ENCODE measurements around the gene SMG1. TPM values are rescaled to one million over a fixed set of nuclear protein-coding genes. Genes with fewer than 3 reads are reported as not detected.

Gene SMG1
- total RNA-seq, 1 donor from 2014 or later: 67.1 TPM

GRCh38 chr16:18789850-18790706, 136.1 kb downstream of the SMG1 start, which contains the start of gene RPS15A:
Gene RPS15A, minus strand, starts transcription at chr16:18790334. Its CDS starts 1,221 bp downstream, at chr16:18789113.
- H3K27me3 ChIP-seq (ENCODE audit: control insufficient read depth, insufficient read depth, low read length): no peaks in the 10 kb centered on the region
- no peak for FAIRE-seq
- peak within 1 kb of the TSS; percentile 84 for H3K4me3 ChIP-seq (ENCODE audit: low read depth, low read length)
- H3K36me3 ChIP-seq (ENCODE audit: control insufficient read depth, insufficient read depth, low read length): peaks cover 23% of the 10 kb centered on the region
- no peak for TF ChIP-seq CTCF (IDR thresholded peaks at IDR 0.05; ENCODE audit: insufficient read depth, low read length, severe bottlenecking)
- peak; percentile 93 for DNase-seq (ENCODE audit: low read depth)

- peak overlapping the region; percentile 84 for H3K4me3 ChIP-seq (ENCODE audit: low read depth, low read length)
- no peaks in the 10 kb centered on the region for H3K27me3 ChIP-seq (ENCODE audit: control insufficient read depth, insufficient read depth, low read length)
- peaks cover 22% of the 10 kb centered on the region for H3K36me3 ChIP-seq (ENCODE audit: control insufficient read depth, insufficient read depth, low read length)
- DNase-seq (ENCODE audit: low read depth) (no peak), FAIRE-seq (no peak)
- no peak for TF ChIP-seq CTCF (IDR thresholded peaks at IDR 0.05; ENCODE audit: insufficient read depth, low read length, severe bottlenecking)
Measured at GRCh38 chr16:18789515-18789849, 136.7 kb downstream of the SMG1 start.

GRCh38 chr16:18788828-18789514, 137.2 kb downstream of the SMG1 start:
- peak; percentile 10 for DNase-seq (ENCODE audit: low read depth)
- no peak for FAIRE-seq
- H3K27me3 ChIP-seq (ENCODE audit: control insufficient read depth, insufficient read depth, low read length): no peaks in the 10 kb centered on the region
- H3K4me3 ChIP-seq (ENCODE audit: low read depth, low read length): peak overlapping the region; percentile 84
- peaks cover 21% of the 10 kb centered on the region for H3K36me3 ChIP-seq (ENCODE audit: control insufficient read depth, insufficient read depth, low read length)
- no peak for TF ChIP-seq CTCF (IDR thresholded peaks at IDR 0.05; ENCODE audit: insufficient read depth, low read length, severe bottlenecking)

- no peak for TF ChIP-seq CTCF (IDR thresholded peaks at IDR 0.05; ENCODE audit: insufficient read depth, low read length, severe bottlenecking)
- peaks cover 23% of the 10 kb centered on the region for H3K36me3 ChIP-seq (ENCODE audit: control insufficient read depth, insufficient read depth, low read length)
- no peaks in the 10 kb centered on the region for H3K27me3 ChIP-seq (ENCODE audit: control insufficient read depth, insufficient read depth, low read length)
- no peak for DNase-seq (ENCODE audit: low read depth)
- H3K4me3 ChIP-seq (ENCODE audit: low read depth, low read length): no peak overlapping the region
- FAIRE-seq: no peak
Measured at GRCh38 chr16:18784917-18785623, 141.1 kb downstream of the SMG1 start.

GRCh38 chr16:18783430-18784341, 142.5 kb downstream of the SMG1 start:
- peaks cover 21% of the 10 kb centered on the region for H3K36me3 ChIP-seq (ENCODE audit: control insufficient read depth, insufficient read depth, low read length)
- H3K27me3 ChIP-seq (ENCODE audit: control insufficient read depth, insufficient read depth, low read length): no peaks in the 10 kb centered on the region
- DNase-seq (ENCODE audit: low read depth): no peak
- no peak for TF ChIP-seq CTCF (IDR thresholded peaks at IDR 0.05; ENCODE audit: insufficient read depth, low read length, severe bottlenecking)
- H3K4me3 ChIP-seq (ENCODE audit: low read depth, low read length): no peak overlapping the region
- FAIRE-seq: no peak
